Fibroblast of mammary gland (primary cell): Measurements from ENCODE around the gene ADRA2B.
"Not testable (repeated sequence)": the region's sequence is repeated elsewhere in the genome, so short reads cannot be mapped to it uniquely, and the experiment has no call there.

Source experiments
- DNase-seq: peaks from one replicate; pipeline ENCODE4 v3.0.0-alpha.2; 2010; ENCODE audit warnings: low read depth
- H3K4me3 ChIP-seq: 2 replicates; pipeline ENCODE4 v1.5.1; 2011; ENCODE audit warnings: low read depth, mild to moderate bottlenecking, low read length, moderate library complexity; ENCODE audit not compliant: control insufficient read depth
- TF ChIP-seq, protein P1 (sequence below): conservative IDR thresholded peaks from 2 replicates; pipeline ENCODE4 v1.5.1; 2011; ENCODE audit warnings: low read depth, low read length, inconsistent platforms; ENCODE audit not compliant: control insufficient read depth, insufficient read depth

Gene ADRA2B

DNA sequence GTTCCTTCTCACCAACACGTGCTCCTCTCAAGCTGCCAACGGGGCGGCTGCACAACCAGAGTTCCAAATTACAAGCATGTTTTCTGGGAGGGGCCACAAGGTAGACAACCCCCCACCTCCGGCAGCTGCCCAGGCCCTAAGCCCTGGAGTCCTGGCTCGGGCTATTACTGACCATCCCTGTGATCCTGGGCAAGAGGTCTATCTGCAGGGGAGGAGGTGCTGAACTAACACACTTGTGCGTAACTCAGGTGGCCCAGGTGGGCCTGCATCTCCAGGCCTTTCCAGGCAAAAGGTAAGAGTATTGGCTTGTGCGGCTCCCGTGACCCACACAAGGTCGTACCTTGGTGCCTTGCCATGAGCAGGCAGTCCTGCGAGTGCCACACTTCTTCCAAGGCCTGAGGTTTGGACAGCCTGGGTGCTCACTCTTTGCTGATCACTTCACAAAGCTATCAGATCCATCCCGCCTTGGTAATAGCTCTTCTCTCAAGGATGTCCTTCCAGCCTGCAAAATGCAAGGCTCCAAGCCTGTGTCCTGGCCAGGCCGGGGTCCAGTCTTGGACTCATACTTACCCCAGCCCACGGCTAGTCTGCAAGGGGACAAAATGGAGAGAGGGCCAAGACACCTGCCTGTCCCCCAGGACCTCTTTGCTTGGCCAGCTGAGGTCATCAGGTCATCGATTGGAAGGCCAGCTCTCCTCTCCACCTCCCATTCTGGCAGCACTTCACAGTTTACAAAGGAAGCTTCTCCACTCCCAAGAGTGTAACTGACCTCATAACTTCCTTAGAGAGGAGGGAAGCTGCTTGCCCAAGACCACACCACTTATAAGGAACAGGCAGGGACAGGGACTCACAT lies 33.9 kb downstream of the ADRA2B start:
- H3K4me3 ChIP-seq, result no peak overlapping the region
- TF ChIP-seq, protein P1, sequence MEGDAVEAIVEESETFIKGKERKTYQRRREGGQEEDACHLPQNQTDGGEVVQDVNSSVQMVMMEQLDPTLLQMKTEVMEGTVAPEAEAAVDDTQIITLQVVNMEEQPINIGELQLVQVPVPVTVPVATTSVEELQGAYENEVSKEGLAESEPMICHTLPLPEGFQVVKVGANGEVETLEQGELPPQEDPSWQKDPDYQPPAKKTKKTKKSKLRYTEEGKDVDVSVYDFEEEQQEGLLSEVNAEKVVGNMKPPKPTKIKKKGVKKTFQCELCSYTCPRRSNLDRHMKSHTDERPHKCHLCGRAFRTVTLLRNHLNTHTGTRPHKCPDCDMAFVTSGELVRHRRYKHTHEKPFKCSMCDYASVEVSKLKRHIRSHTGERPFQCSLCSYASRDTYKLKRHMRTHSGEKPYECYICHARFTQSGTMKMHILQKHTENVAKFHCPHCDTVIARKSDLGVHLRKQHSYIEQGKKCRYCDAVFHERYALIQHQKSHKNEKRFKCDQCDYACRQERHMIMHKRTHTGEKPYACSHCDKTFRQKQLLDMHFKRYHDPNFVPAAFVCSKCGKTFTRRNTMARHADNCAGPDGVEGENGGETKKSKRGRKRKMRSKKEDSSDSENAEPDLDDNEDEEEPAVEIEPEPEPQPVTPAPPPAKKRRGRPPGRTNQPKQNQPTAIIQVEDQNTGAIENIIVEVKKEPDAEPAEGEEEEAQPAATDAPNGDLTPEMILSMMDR, result no peak
- DNase-seq, result no peak

DNA sequence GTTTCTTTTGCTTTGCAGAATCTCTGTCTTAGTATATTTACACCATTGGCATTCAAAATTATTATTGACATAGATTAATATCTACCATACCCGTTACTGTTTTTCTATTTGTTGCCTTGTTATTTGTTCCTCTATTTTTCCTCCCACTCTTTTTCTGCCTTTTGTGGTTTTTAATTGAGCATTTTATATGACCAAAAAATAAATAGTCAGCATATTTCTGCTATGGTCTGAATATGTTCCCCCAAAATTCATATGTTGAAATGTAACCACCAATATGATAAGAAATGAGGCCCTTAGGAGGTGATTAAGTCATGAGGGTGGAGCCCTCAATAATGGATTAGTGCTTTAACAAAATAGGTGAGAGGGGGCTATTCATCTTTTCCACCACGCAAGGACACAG lies 35.3 kb downstream of the ADRA2B start:
- no peak overlapping the region for H3K4me3 ChIP-seq
- DNase-seq, result no peak
- TF ChIP-seq, protein P1, result no peak

DNA sequence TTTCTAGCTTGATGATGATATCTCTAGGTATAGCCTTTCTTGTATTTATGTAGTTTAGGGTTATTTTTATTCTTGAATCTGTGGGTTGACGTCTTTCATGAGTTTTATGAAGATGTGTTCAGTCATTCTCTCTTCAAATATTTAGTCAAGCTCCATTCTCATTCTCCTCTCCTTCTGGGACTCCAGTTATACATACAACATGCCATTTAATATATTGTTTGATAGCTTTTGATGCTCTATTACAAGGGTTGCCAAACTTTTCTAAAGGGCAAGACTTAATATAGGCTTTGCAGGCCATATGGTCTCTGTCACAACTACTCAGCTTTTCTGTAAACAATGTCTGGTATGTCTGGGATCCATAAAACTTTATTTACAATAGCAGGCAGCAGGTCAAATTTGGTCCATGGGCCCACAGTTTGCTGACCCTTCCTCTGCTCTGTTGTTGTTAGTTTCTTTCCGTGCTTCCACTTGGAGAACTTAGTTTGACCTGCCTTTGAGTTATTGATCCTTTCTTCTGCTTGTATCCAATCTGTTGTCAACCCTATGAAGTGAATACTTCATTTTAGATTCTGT lies 41.1 kb downstream of the ADRA2B start:
- no peak for DNase-seq
- H3K4me3 ChIP-seq, result no peak overlapping the region
- TF ChIP-seq, protein P1, result no peak

DNA sequence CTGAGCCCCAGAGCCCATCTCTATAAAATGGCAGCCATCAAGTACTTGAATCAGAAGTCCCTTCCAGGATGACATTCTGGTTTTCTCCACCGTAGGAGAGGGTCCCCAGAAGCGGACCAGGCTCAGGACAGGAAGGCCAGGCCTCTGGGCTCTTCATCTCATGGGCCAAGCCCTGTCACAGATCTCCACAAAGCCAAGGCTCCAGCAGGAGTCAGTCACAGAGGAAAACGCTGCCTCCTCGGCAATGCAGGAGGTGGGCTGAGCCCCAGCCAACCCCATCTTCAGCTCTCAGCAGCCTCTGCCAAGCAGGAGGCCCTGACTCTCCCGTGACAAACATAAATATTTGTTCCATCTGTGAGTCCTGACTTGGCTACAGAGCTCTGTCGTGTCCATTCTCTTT lies 42.2 kb downstream of the ADRA2B start:
- H3K4me3 ChIP-seq, result no peak overlapping the region
- no peak for DNase-seq
- TF ChIP-seq, protein P1, result no peak

DNA sequence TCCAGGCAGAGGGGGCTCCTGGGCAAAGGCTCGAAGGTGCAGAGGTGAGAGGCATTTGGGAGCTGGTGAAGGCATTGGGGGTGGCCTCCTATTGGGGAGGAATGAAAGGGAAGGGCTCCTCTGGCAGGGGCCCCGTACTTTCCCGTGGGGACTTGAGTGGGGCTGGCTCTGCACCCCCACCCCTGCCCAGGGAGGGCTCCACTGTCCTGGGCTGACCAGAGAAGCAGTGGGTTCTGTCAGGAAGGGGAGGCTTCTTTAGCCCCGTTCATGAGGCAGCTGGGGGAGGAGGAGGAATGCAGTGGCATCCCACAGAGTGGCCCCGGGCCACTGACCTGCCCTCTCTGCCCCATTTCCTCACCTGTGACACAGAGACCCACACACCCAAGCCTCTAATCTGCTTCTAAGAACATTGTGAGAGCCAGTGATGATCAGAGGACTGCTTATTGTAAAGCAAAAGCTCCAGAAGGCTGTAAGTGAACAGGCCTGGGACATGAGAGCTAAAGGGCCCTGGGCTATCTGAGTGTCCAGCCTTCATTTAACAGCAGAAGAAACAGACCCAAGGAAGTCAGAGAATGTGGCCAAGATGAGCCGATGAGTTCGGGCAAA lies 43.1 kb downstream of the ADRA2B start:
- DNase-seq, result no peak
- TF ChIP-seq, protein P1, result no peak
- H3K4me3 ChIP-seq, result no peak overlapping the region

DNA sequence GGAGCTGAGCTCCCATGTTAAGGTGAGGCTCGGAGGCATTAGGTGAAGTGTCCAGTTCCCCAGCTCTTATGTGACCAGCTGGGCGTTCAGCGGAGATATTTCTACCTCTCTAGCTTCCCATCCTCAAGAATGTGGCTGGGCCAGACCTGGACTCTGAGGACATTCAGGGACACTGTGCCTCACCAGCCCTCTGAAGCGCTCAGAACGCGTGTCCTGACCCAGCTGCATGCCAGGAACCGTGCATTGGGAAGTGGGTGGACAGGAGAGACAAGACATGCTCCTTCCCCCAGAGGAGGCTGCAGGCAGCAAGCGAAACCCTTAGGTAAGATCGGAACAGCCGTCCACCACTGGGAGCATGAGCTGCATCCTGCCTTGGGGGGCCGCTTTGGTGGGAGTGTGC lies 43.6 kb downstream of the ADRA2B start:
- TF ChIP-seq, protein P1, result no peak
- DNase-seq, result no peak
- no peak overlapping the region for H3K4me3 ChIP-seq

DNA sequence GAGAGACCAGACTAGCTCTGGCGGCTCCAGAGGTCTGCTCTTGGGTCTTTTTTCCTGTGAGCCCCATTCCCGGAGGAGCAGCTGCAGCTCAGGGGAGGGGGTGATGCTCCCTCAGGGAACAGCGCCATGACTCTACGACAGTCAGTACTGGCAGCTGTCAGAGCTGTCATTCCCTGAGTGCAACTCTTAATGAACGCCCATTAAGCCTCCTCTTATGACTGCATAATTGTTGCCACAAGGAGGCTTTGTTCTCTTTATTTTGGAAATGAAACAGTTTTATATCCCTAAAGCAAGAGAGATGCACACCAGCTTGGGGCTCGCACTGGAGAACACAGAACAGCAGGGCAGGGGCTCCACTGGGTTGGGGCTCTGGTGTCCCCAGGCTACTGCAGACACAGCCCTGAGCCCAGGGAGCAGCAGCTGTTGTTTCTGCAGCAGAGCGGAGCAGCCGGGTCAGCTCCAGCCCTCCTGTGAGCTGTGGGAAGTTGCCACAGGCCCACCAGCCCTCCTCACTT lies 44.3 kb downstream of the ADRA2B start:
- not testable (repeated sequence) for H3K4me3 ChIP-seq, DNase-seq

DNA sequence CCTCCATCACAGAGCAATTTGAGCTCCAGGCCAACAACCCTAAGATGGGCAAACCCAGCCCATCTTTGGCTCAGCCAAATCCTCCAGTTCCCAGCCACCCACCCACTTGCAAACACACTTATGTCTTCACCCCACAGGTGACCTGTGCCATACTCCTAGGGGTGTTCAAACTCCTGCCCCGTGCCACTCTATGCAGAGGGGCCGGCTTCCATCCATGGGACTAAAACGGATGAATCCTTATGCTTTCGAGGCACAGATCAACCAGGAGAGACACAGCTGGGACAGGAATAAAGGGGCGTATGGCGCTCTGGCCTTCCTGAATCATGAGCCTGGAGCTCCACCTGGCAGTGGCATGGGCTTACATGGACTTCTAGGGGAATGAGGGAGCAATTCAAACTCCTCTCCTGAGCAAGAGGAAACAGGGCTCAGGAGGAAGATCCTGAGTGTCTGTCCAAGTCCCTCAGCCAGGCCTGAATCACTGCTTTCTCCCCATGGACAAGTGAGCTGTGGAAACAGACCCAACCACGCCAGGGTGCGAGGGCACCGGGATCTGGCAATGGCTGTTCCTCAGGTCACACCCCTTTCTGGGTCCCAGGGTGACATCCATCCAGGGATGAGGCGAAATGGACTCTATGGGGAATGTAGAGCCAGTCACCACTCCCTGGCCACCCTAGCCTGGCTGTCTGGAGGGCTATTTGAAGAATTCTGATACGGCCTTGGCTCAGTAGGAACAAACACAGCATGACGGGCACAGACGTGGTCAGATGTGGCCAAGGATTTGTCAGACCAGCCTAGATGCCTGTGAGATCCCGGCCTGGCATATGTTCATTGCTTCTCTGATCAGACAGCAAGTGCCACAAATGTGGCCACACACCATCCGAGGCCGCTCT lies 45.0 kb downstream of the ADRA2B start:
- not testable (repeated sequence) for H3K4me3 ChIP-seq, DNase-seq

DNA sequence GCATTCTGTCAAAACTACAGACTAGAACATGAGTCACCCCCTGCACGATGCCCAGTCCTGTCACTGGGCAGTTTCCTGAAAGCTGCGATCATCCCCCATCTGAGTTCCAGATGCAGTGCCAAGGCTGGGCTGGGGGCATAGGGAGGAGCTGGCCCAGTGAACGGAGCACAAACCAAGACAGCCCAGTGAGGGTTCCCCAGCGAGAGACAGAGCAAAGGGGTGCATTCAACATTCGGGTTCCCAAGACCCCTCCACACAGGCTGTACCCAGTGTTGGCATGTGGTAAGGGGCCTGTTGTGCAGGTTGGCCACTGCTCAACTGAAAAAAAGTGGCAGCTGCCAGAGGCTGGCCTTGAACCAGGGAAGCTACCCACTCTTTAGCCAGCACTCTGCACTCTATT lies 46.0 kb downstream of the ADRA2B start:
- DNase-seq, H3K4me3 ChIP-seq: not testable (repeated sequence)
